Transverse colon (tissue), 4 donors: Measurements from ENCODE around the gene PSTPIP2. TPM values are rescaled to one million over a fixed set of nuclear protein-coding genes. Genes with fewer than 3 reads are reported as not detected.

Source experiments
- DNase-seq: peaks from one replicate; pipeline ENCODE4 v3.0.0-alpha.2; 2019
- H3K27ac ChIP-seq, 4 donors: fragments of 200-600 bp; sonication (generic); 2 replicates each; pipeline ENCODE4 v1.5.1; 2016 to 2018; ENCODE audit warnings: inconsistent platforms in 4 of 4
- H3K27me3 ChIP-seq: fragments of 200-600 bp; sonication (generic); 2 replicates; pipeline ENCODE4 v1.5.1; 2017; ENCODE audit warnings: inconsistent platforms
- H3K36me3 ChIP-seq, 4 donors: fragments of 200-600 bp; sonication (generic); 2 replicates each; pipeline ENCODE4 v1.5.1; 2017 to 2019; ENCODE audit warnings: inconsistent platforms in 4 of 4
- H3K4me1 ChIP-seq, 4 donors: fragments of 200-600 bp; sonication (generic); 2 replicates each; pipeline ENCODE4 v1.5.1; 2017 to 2020; ENCODE audit warnings: inconsistent platforms in 4 of 4
- H3K4me3 ChIP-seq, 4 donors: fragments of 200-600 bp; sonication (generic); 1 replicate in 1 of 4; 2 replicates in 3 of 4; pipeline versions ENCODE4 v1.5.1 to v1.6.1; 2017 to 2019; ENCODE audit warnings: inconsistent platforms in 4 of 4
- H3K9me3 ChIP-seq, 2 donors: fragments of 200-600 bp; sonication (generic); 2 replicates each; pipeline ENCODE4 v1.5.1; 2017 to 2019; ENCODE audit warnings: inconsistent platforms in 2 of 2
- CTCF ChIP-seq, 5 experiments: fragments of 200-600 bp in 3 of 5; fragments of 450-650 bp in 2 of 5; sonication (generic) in 3 of 5; IDR thresholded peaks; 1 replicate in 2 of 5; 2 replicates in 3 of 5; pipeline ENCODE4 v1.5.1; 2016 to 2017; ENCODE audit warnings: antibody characterized with exemption in 5 of 5, inconsistent platforms in 3 of 5, mild to moderate bottlenecking in 2 of 5, moderate library complexity in 1 of 5
- EP300 ChIP-seq: sonication (generic); formaldehyde crosslinking; IDR thresholded peaks from one replicate; pipeline ENCODE4 v1.6.1; 2017; ENCODE audit warnings: antibody characterized with exemption, low read depth
- POLR2A ChIP-seq: fragments of 450-650 bp; IDR thresholded peaks from one replicate; pipeline ENCODE4 v1.6.1; 2016; ENCODE audit warnings: antibody characterized with exemption, mild to moderate bottlenecking, moderate library complexity
- POLR2AphosphoS5 ChIP-seq, 3 donors: sonication (generic); formaldehyde crosslinking; IDR thresholded peaks; one replicate each; pipeline ENCODE4 v1.6.1; 2016; ENCODE audit warnings: antibody characterized with exemption in 3 of 3
- WGBS, 2 donors: methylation state at CpG; one replicate each; pipeline ENCODE4 v1.1.5; 2018; ENCODE audit warnings: low coverage in 1 of 2; 5-methylcytosine and 5-hydroxymethylcytosine counted together
- in situ Hi-C, 4 donors: fragments of 200-750 bp; cut with MboI; loops; one replicate each; pipeline versions ENCODE4 v1.15.0 to v1.15.1; 2017; ENCODE audit warnings: low sequenced_read_pairs in 3 of 4, low pct_ligation_motif_present in 1 of 4, low pct_unique_long_range_greater_than_20kb in 1 of 4
- intact Hi-C: fragments of 100-400 bp; cut with DNase I; formaldehyde crosslinking; loops from one replicate; pipeline ENCODE4 v1.15.1; 2023; ENCODE audit warnings: low total_unique reads
- total RNA-seq, 4 donors: library from RNA; depleted of rRNA; stranded (reverse); fragments of >200 nt; gene quantifications; one replicate each; pipeline ENCODE4 v1.1.0, GENCODE V29; 2016

The PSTPIP2 gene
- total RNA-seq, 4 donors from 2014 or later: 2.6 to 21.9 (median 8.7) TPM

- Histone ChIP-seq H3K27me3 (no peaks in the 10 kb centered on the region), H3K4me1 (no peaks in the 10 kb centered on the region), H3K27ac (no peak overlapping the region), H3K4me3 (no peak overlapping the region), H3K36me3 (no peaks in the 10 kb centered on the region), H3K9me3 (no peaks in the 10 kb centered on the region)
- in situ Hi-C loops (no loop called here), intact Hi-C loops (no loop called here)
- DNase-seq: no peak
- TF ChIP-seq EP300 (no peak), POLR2A (no peak), POLR2AphosphoS5 (IDR thresholded peaks at IDR 0.05) (no peak), CTCF (IDR thresholded peaks at IDR 0.05) (no peak)
- 82 to 100% methylated on average over 1 of the region's 1 CpG for WGBS, 2 donors
Measured at GRCh38 chr18:46061796-46062195, 10.3 kb downstream of the PSTPIP2 start.

GRCh38 chr18:46061387-46061786 lies 10.7 kb downstream of the PSTPIP2 start:
- H3K4me3 ChIP-seq: no peak overlapping the region
- no peak for DNase-seq
- H3K4me1 ChIP-seq: no peaks in the 10 kb centered on the region
- intact Hi-C loops: no loop called here
- WGBS, 2 donors: 94% methylated on average over 3 of the region's 3 CpGs; no CpG with 5 or more reads in 1 of the 2 donors
- no peak overlapping the region for H3K27ac ChIP-seq
- TF ChIP-seq POLR2AphosphoS5 (IDR thresholded peaks at IDR 0.05): no peak
- no peak for TF ChIP-seq EP300
- TF ChIP-seq CTCF (IDR thresholded peaks at IDR 0.05): no peak
- no peak for TF ChIP-seq POLR2A
- H3K9me3 ChIP-seq: no peaks in the 10 kb centered on the region
- no peaks in the 10 kb centered on the region for H3K27me3 ChIP-seq
- no peaks in the 10 kb centered on the region for H3K36me3 ChIP-seq
- in situ Hi-C loops: no loop called here

GRCh38 chr18:46060359-46060841 lies 11.7 kb downstream of the PSTPIP2 start:
- in situ Hi-C loops: no loop called here

GRCh38 chr18:46055838-46056230 lies 16.2 kb downstream of the PSTPIP2 start:
- Histone ChIP-seq H3K4me3 (no peak overlapping the region), H3K9me3 (no peaks in the 10 kb centered on the region), H3K4me1 (peaks cover 0 to 8% (median 3%) of the 10 kb centered on the region in 4 donors), H3K27me3 (no peaks in the 10 kb centered on the region), H3K36me3 (no peaks in the 10 kb centered on the region), H3K27ac (no peak overlapping the region)
- 64 to 71% methylated on average over 2 to 4 of the region's 4 CpGs for WGBS, 2 donors
- TF ChIP-seq POLR2AphosphoS5 (IDR thresholded peaks at IDR 0.05): no peak
- no peak for TF ChIP-seq CTCF (IDR thresholded peaks at IDR 0.05)
- no peak for DNase-seq
- in situ Hi-C loops (no loop called here), intact Hi-C loops (no loop called here)

More at GRCh38 chr18:46060359-46060841, 11.7 kb downstream of the PSTPIP2 start:
- Histone ChIP-seq H3K27me3 (no peaks in the 10 kb centered on the region), H3K4me3 (no peak overlapping the region), H3K36me3 (no peaks in the 10 kb centered on the region), H3K9me3 (no peaks in the 10 kb centered on the region), H3K27ac (no peak overlapping the region), H3K4me1 (no peaks in the 10 kb centered on the region)
- intact Hi-C loops: no loop called here
- WGBS, 2 donors: 40 to 77% methylated on average over 1 to 3 of the region's 3 CpGs
- DNase-seq: no peak
- TF ChIP-seq EP300 (no peak), POLR2AphosphoS5 (IDR thresholded peaks at IDR 0.05) (no peak), CTCF (IDR thresholded peaks at IDR 0.05) (no peak)
